G401 (cell line): ENCODE results near the gene IGFBP7. TPM values are rescaled to one million over a fixed set of nuclear protein-coding genes. Genes with fewer than 3 reads are reported as not detected.

Experiments
- DNase-seq: peaks from one replicate; pipeline ENCODE4 v3.0.0-alpha.2; 2015; ENCODE audit warnings: low spot score
- in situ Hi-C: cut with HindIII; loops from 2 replicates; pipeline ENCODE4 v1.10.0; 2016; ENCODE audit warnings: low sequenced_read_pairs, mixed read lengths
- total RNA-seq: library from RNA; depleted of rRNA; stranded (reverse); fragments of >200 nt; shearing (Covaris generic); gene quantifications from 2 replicates; pipeline ENCODE4 v1.2.3, GENCODE V29; 2014; rRNA removed

The IGFBP7 gene
- total RNA-seq, result 11.1 and 18.2 TPM in 2 replicates

- no peak for DNase-seq
- in situ Hi-C loops, result no loop called here
Observed at GRCh38 chr4:57109847-57110639, at the start of gene IGFBP7. Gene IGFBP7 (minus strand): TSS chr4:57110385. CDS start chr4:57110351, 34 bp downstream.

GRCh38 chr4:57159866-57160265 is 49.7 kb upstream of the IGFBP7 start:
- in situ Hi-C loops, result no loop called here

GRCh38 chr4:57158762-57159161 is 48.6 kb upstream of the IGFBP7 start:
- in situ Hi-C loops, result no loop called here
- DNase-seq, result no peak

More at GRCh38 chr4:57159866-57160265, 49.7 kb upstream of the IGFBP7 start:
- no peak for DNase-seq

- in situ Hi-C loops, result no loop called here
- DNase-seq, result no peak
Observed at GRCh38 chr4:57158221-57158620, 48.0 kb upstream of the IGFBP7 start.

DNA sequence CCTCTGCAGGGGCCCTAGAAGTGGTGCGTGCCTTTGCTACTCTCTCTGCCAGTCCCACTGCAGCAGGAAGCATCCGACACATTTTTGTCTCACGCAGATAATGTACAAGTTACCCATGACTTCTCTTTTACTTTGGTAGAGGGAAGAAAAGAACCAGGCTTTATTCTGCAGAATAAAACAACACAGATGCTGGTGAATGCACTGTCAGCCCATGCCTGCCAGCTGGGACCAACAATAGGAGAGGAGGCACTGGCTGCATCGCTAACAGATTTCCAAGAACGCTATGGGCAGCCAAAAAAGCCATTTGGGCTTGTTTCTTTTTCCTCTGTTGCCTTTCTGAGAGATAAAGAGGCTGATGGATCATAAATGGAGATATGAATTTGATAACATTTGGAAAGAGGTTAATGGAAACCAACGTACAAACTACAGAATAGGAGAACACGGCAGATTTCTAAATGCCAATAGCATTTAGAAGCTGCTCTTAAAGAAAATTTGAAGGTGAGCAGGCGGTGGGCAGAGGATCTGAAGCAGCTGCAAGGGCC is 47.5 kb upstream of the IGFBP7 start:
- DNase-seq, result no peak
- in situ Hi-C loops, result no loop called here

DNA sequence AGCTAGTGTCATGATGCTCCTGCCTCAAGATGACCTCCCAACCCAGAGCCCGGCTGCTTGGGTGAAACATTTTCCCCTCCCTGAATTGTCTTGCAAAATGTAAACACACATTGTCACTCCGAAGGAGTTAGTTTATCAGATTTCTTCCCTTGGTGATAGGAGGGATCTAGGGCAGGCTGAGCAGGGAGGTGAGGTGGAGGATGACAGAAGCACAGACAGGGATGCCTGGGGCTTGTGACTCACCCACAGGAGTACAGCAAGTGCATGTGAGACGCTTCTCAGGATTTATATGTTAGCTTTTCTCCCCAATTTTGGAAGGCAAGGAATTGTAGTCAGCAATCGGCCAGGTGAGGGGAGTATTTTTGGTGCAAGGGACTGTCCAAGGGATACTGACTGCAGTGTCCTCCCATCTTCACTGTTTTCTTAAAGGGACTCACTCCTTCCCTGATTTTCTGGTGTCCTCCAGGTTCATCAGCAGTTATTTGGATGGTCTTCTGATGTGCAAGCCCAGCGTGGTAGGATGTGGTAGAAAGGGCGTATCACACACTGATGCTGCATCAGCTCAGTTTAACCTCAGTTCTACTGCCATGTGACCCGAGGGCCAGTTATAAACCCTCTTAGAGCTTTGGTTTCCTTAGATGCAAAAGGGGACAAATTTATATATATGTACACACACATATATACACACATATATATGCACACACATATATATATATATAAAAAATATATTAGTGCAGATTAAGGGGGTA is 46.2 kb upstream of the IGFBP7 start:
- DNase-seq, result no peak
- in situ Hi-C loops, result no loop called here

- in situ Hi-C loops, result no loop called here
- DNase-seq, result no peak
Observed at GRCh38 chr4:57154926-57155325, 44.7 kb upstream of the IGFBP7 start.

DNA sequence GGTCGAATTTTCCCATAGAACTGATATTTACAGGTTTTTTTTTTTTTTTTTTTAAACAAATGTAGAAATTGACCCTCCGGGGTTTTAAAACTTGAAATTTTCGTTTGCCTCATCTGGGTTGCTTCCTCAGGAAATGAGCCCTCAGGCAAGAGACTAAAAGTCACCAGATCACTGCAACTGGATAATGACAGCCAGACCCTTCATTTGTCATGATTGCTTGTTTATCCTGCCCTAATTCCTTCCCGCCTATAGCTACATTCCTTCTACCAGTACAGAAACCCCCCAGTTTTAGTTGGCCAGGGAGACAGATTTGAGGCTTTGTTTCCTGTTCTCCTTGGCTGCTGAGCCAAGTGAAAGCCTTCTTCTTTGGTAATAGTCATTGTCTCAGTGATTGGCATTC is 44.0 kb upstream of the IGFBP7 start:
- no peak for DNase-seq
- in situ Hi-C loops, result no loop called here

- in situ Hi-C loops, result no loop called here
- no peak for DNase-seq
Observed at GRCh38 chr4:57153207-57153606, 43.0 kb upstream of the IGFBP7 start.

DNA sequence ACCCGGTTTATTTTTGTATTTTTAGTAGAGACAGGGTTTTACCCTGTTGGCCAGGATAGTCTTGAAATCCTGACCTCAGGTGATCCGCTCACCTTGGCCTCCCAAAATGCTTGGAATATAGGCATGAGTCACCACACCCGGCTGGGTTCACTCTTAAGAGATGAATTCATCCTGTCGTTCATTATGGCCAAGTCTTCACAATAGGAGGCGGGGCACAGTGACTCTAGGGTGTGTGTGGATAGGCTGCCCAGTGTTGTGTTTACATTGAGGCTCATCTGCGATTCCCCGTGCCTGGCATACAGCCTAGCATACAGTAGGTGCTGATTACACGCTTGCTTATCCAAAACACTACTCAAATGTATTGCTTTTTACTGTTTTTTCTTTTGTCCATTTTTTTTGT is 41.3 kb upstream of the IGFBP7 start:
- in situ Hi-C loops, result no loop called here
- no peak for DNase-seq

GRCh38 chr4:57149833-57150232 is 39.6 kb upstream of the IGFBP7 start:
- DNase-seq, result no peak
- in situ Hi-C loops, result no loop called here

DNA sequence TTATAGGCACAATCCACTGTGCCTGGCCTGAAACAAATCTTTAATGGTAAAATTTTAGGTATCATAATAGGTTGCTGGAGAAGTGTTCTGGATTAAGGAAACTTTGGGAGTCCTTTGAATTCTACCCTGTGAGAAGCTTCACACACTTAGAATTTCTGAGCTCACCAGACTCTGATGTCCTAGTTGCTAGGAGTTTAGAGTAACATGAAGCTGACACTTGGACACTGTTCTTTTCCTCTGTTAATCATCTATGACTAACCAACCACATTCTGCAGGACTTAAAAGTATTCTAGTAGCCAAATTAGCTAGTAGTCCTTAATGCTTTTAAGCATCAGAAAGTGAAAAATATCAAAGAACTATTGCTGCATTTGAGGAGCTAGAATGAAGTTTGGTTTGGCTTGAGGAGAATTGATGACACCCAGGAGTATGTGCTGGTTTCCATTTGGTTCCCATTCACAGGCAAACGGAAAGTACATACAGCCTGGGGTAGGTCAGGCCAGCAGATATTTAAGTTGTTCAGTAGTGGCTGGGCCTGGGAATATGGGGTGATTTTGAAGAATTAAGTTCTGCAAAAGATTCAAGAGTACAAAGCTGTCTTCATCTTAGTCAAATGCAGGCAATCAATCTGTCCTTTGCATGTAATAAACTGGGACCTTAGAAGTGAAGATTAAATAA is 38.8 kb upstream of the IGFBP7 start:
- in situ Hi-C loops, result no loop called here

GRCh38 chr4:57148177-57148576 is 38.0 kb upstream of the IGFBP7 start:
- in situ Hi-C loops, result no loop called here

More for the DNA sequence above, 38.8 kb upstream of the IGFBP7 start:
- DNase-seq, result no peak

GRCh38 chr4:57147335-57148060 is 37.3 kb upstream of the IGFBP7 start:
- DNase-seq, result no peak
- in situ Hi-C loops, result no loop called here

More at GRCh38 chr4:57148177-57148576, 38.0 kb upstream of the IGFBP7 start:
- no peak for DNase-seq

DNA sequence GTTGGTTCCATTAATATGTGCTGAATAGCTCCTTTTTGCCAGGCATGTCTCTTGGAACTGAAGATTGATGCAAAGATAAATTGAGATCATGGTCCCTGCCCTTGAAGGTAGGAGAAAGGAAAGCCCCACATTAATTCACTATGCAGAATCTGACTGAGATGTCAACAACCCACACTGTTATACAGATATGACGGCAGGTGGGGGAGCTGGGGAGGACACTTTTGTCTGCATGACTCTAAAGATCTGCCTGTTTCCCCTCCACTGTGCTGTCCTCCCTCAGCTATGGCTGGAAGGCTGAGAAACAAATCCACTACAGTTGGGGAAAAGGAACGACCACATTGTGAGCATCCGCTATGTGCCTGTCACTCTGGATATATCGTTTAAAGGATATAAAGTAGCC is 36.3 kb upstream of the IGFBP7 start:
- no peak for DNase-seq
- in situ Hi-C loops, result no loop called here

GRCh38 chr4:57144466-57144865 is 34.3 kb upstream of the IGFBP7 start:
- in situ Hi-C loops, result no loop called here
- DNase-seq, result no peak

GRCh38 chr4:57139783-57140182 is 29.6 kb upstream of the IGFBP7 start:
- in situ Hi-C loops, result no loop called here
- DNase-seq, result no peak

GRCh38 chr4:57137261-57137660 is 27.1 kb upstream of the IGFBP7 start:
- in situ Hi-C loops, result no loop called here
- DNase-seq, result no peak

- no peak for DNase-seq
- in situ Hi-C loops, result no loop called here
Observed at GRCh38 chr4:57136281-57136680, 26.1 kb upstream of the IGFBP7 start.
